Measurements from ENCODE around the gene UPK1A.
A peak's percentile ranks its signal among the peaks of the same experiment; 100 is the strongest.

DNA sequence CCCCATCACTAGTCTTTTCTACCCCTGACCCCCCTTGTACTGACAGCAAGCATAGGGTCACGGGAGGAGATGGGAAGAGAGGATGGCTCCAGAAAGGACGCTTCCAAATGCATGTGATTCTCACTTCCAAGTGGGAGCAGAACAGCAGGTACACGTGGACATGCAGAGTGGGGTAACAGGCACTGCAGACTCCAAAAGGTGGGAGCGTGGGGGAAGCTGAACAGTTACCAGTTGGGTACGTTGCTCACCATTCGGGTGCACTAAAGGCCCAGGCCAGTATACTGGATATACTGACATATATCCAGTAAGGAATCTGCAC is 27.0 kb upstream of the UPK1A start:
- TF ChIP-seq CHCHD3 (CRISPR knock-in tag; IDR thresholded peaks at IDR 0.05) (no peak), TAF1 (IDR thresholded peaks at IDR 0.05; ENCODE audit: control insufficient read depth, extremely low read depth, insufficient read depth, low read length, severe bottlenecking) (no peak), POLR2A (conservative IDR thresholded peaks at IDR 0.05) (0 out of 2 replicates have a peak, but pooled peaks have one; percentile 15)

Data from K562 (cell line).